ENCODE measurements around the gene HAUS6. TPM values are rescaled to one million over a fixed set of nuclear protein-coding genes. Genes with fewer than 3 reads are reported as not detected.

HAUS6 gene
- total and polyA plus RNA-seq, 2 of the 8 experiments (the other 6 are each of a cell fraction or from before 2014, with no cell fraction given), result 11.7 to 52.4 TPM

GRCh38 chr9:19127871-19128500 lies 25.3 kb upstream of the HAUS6 start (continued):
- no peak for TF ChIP-seq EP300 (IDR thresholded peaks at IDR 0.05; ENCODE audit: borderline replicate concordance in 1 of 2, low read depth in 2 of 2, low read length in 2 of 2)
- no peak for TF ChIP-seq HDAC2 (IDR thresholded peaks at IDR 0.05; ENCODE audit: borderline replicate concordance in 1 of 2, low read depth in 2 of 2, low read length in 2 of 2)
- TF ChIP-seq SP4 (IDR thresholded peaks at IDR 0.05; ENCODE audit: low read length), result 0 out of 2 replicates have a peak, but pooled peaks have one; percentile 4
- TF ChIP-seq CREB1 (IDR thresholded peaks at IDR 0.05), result no peak
- TF ChIP-seq KDM4A (IDR thresholded peaks at IDR 0.05; ENCODE audit: low read depth, low read length, severe bottlenecking), result no peak
- no peak for TF ChIP-seq TCF12 (IDR thresholded peaks at IDR 0.05; ENCODE audit: low read depth, low read length)
- TF ChIP-seq TAF7 (optimal IDR thresholded peaks at IDR 0.05; ENCODE audit: borderline replicate concordance, low read depth, low read length), result peak; percentile 36
- TF ChIP-seq SIN3A (conservative IDR thresholded peaks at IDR 0.05 in 1 of 2, IDR thresholded peaks at IDR 0.05 in 1 of 2; ENCODE audit: low read depth in 1 of 2, low read length in 2 of 2), result peak in 1 of 2 experiments; percentile 65; a peak in 2 of 4 replicates
